GM12873 (cell line): ENCODE data around the gene MRGPRG.

Experiments used
- TF ChIP-seq, protein P1 (sequence below): IDR thresholded peaks from 2 replicates; pipeline ENCODE4 v1.5.1; 2012; ENCODE audit warnings: low read depth, mild to moderate bottlenecking, moderate library complexity, low read length, control low read depth; ENCODE audit not compliant: insufficient read depth; ENCODE audit errors: missing control alignments

The MRGPRG gene, protein sequence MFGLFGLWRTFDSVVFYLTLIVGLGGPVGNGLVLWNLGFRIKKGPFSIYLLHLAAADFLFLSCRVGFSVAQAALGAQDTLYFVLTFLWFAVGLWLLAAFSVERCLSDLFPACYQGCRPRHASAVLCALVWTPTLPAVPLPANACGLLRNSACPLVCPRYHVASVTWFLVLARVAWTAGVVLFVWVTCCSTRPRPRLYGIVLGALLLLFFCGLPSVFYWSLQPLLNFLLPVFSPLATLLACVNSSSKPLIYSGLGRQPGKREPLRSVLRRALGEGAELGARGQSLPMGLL

DNA sequence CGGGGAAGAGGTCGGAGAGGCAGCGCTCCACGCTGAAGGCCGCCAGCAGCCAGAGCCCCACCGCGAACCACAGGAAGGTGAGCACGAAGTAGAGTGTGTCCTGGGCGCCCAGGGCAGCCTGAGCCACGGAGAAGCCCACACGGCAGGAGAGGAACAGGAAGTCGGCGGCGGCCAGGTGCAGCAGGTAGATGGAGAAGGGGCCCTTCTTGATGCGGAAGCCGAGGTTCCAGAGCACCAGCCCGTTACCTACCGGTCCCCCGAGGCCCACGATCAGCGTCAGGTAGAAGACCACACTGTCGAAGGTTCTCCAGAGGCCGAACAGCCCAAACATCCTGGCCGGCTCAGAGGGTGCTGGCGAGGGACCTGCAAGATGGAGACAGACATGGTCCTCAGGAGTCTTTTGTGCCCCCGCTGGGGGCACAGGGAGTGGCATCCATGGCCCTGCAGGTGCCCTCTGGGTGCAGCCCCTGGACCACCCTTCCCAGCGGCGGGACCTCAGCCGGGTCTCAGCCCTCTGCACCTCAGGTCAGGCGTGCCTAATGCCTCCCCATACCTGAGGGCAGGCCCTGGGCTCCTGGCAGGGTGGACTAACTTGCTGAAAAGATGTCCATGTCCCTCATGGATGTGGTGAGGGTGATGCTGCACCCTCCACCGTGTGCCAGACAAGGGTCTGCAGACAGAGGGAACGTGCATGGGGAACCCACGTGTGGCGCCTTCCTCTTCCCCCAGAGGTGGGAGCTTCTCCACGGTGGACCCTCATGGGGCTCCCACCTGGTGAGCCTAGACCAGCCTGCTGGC lies at the start of gene MRGPRG:
MRGPRG (minus strand) TSS at position 331 of the 798 bp plus-strand sequence; CDS start at position 331, 0 bp downstream.
- TF ChIP-seq, protein P1, sequence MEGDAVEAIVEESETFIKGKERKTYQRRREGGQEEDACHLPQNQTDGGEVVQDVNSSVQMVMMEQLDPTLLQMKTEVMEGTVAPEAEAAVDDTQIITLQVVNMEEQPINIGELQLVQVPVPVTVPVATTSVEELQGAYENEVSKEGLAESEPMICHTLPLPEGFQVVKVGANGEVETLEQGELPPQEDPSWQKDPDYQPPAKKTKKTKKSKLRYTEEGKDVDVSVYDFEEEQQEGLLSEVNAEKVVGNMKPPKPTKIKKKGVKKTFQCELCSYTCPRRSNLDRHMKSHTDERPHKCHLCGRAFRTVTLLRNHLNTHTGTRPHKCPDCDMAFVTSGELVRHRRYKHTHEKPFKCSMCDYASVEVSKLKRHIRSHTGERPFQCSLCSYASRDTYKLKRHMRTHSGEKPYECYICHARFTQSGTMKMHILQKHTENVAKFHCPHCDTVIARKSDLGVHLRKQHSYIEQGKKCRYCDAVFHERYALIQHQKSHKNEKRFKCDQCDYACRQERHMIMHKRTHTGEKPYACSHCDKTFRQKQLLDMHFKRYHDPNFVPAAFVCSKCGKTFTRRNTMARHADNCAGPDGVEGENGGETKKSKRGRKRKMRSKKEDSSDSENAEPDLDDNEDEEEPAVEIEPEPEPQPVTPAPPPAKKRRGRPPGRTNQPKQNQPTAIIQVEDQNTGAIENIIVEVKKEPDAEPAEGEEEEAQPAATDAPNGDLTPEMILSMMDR: no peak

DNA sequence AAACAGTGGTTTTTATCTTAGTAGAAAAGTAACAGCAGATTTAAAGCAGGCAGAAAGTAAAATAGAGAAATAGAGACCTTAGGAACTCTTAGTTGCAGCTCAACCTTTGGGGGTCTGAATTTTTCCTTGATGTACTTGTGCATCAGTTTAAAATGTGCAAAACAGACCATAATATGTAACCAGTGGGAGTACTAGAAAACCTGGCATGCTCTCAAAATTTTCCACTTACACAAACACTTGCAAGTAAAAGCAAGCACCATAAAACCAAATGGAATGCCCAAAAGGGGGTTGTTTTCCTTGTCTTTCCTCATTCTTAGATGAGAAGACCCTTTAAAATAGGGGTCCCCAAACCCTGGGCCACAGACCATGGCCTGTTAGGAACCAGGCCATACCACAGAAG lies 26.5 kb upstream of the MRGPRG start:
- TF ChIP-seq, protein P1: no peak

DNA sequence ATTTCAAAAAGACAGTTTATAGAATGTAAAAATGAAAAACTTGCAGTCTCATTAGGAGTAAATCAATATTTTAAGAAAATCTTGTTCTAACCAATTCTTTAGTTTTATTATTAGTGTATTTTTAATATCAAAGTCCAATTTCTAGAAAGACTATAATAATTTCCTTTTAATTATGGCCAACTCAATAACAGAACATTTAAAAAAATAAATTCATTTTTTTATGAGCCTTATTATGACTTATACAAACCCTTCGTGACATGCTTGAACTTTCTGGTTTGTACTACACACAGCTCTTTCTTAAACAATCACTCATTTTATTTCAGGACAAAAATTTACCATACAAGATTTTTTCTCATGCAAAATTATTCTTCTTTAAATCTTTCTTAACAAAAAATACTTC lies 25.3 kb upstream of the MRGPRG start:
- TF ChIP-seq, protein P1: no peak

DNA sequence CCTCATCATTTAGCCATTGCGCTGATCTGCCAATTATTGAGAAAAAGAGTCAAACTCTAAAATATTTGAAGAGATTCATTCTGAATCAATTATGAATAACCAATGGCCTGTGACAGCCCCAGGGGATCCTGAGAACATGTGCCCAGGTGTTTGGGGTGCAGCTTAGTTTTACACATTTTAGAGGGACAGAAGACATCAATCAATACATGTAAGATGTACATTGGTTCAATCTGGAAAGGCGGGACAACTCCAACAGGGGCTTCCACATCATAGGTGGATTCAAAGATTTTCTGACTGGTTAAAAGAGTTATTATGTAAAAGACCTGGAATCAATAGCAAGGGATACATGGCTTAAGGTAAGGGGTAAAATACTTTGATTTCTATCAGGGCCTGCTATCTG lies 18.5 kb upstream of the MRGPRG start:
- TF ChIP-seq, protein P1: no peak

DNA sequence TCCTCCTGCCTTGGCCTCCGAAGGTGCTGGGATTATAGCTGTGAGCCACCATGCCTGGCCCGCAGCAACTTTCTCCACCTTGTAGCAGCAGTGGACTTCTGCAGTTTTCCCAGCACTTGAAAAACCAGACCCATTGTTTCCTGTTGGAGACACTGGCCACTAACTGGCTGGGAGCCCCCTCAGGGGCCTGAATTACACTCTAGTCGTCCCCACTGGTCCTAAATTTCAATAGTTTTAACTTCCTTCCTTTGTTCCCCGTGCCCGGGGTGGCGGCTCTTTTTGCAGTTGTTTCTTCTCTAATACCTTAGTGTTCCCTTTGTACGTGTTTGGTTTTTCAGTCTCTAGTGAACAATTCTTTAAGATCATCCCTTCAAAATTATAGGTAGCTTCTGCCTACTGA lies 16.2 kb upstream of the MRGPRG start:
- TF ChIP-seq, protein P1: no peak

DNA sequence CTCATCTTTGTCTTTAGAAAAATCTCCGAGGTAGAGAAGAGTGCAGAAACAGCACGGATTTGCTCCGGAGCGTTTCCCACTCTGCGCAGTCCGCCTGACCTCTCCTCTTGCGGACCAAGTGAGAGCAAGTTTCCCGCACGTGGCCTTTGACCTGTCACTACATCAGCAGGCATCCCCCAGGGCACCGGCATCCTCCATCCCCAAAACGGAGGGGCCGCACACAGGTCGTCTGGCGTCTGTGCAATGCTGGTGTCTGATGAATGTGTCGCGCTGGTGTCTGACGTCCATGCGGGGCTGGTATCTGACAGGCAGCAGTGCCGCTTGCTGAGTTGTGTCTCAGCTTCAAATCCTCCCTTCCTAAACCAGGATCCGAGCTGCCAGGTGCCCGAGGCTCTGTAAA lies 14.3 kb upstream of the MRGPRG start:
- TF ChIP-seq, protein P1: no peak
